Chondrocyte (in vitro differentiated cells): ENCODE measurements around the gene KCNK7. TPM values are rescaled to one million over a fixed set of nuclear protein-coding genes. Genes with fewer than 3 reads are reported as not detected.

ENCODE experiments used
- DNase-seq: peaks from one replicate; pipeline ENCODE4 v3.0.0; 2021; ENCODE audit warnings: mixed read lengths, low spot score
- H3K27ac Mint-ChIP-seq: one replicate; pipeline ENCODE4 v1.8.0; 2021; ENCODE audit warnings: mild to moderate bottlenecking, moderate library complexity, mixed read lengths; ENCODE audit not compliant: unreplicated experiment
- H3K27me3 Mint-ChIP-seq: 2 replicates; pipeline ENCODE4 v1.8.0; 2021; ENCODE audit warnings: low read depth, mixed read lengths
- H3K36me3 Mint-ChIP-seq: 2 replicates; pipeline ENCODE4 v1.8.0; 2021; ENCODE audit warnings: low read depth, mixed read lengths
- H3K4me1 Mint-ChIP-seq: 2 replicates; pipeline ENCODE4 v1.8.0; 2021; ENCODE audit warnings: low read depth, mild to moderate bottlenecking, mixed read lengths
- H3K4me3 Mint-ChIP-seq: one replicate; pipeline ENCODE4 v1.8.0; 2021; ENCODE audit warnings: mild to moderate bottlenecking, moderate library complexity, mixed read lengths; ENCODE audit not compliant: unreplicated experiment
- H3K9me3 Mint-ChIP-seq: 2 replicates; pipeline ENCODE4 v1.8.0; 2021; ENCODE audit warnings: low read depth, mixed read lengths
- total RNA-seq: library from RNA; stranded (reverse); gene quantifications from 3 replicates; pipeline ENCODE4 v1.2.1, GENCODE V29; 2021
- TF ChIP-seq, protein P1 (sequence below): fragments of 200-600 bp; sonication (generic); IDR thresholded peaks from 2 replicates; pipeline ENCODE4 v1.5.0; 2021; ENCODE audit warnings: antibody characterized with exemption, mild to moderate bottlenecking, moderate library complexity

KCNK7 gene
- total RNA-seq, 1 donor from 2014 or later: 0.22 TPM

DNA sequence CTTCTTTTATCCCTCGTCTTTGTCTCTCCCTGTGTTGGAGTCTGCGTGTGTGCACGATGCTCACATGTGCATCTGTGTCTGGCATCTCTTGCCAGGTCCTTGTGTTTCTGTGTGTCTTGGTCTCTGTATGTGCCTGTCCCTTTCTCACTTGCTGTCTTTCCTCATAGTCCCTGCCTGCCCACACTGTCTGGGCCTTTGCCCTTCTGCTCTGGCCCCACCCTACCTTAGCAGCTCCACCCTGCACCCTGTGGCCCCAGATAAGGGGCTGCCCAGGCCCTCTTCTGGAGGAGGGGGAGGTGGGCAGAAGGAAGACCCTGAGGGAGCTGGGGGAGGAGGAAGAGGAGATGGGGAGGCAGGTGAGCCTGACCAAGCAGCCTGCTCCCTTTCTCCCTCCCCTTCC is 16.9 kb downstream of the KCNK7 start:
- H3K27me3 Mint-ChIP-seq: no peaks in the 10 kb centered on the region
- H3K27ac Mint-ChIP-seq: peak overlapping the region; percentile 11
- H3K36me3 Mint-ChIP-seq: peaks cover 14% of the 10 kb centered on the region
- H3K4me1 Mint-ChIP-seq: peaks cover 38% of the 10 kb centered on the region
- TF ChIP-seq, protein P1, sequence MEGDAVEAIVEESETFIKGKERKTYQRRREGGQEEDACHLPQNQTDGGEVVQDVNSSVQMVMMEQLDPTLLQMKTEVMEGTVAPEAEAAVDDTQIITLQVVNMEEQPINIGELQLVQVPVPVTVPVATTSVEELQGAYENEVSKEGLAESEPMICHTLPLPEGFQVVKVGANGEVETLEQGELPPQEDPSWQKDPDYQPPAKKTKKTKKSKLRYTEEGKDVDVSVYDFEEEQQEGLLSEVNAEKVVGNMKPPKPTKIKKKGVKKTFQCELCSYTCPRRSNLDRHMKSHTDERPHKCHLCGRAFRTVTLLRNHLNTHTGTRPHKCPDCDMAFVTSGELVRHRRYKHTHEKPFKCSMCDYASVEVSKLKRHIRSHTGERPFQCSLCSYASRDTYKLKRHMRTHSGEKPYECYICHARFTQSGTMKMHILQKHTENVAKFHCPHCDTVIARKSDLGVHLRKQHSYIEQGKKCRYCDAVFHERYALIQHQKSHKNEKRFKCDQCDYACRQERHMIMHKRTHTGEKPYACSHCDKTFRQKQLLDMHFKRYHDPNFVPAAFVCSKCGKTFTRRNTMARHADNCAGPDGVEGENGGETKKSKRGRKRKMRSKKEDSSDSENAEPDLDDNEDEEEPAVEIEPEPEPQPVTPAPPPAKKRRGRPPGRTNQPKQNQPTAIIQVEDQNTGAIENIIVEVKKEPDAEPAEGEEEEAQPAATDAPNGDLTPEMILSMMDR: no peak
- H3K9me3 Mint-ChIP-seq: no peaks in the 10 kb centered on the region
- H3K4me3 Mint-ChIP-seq: no peak overlapping the region
- DNase-seq: no peak

DNA sequence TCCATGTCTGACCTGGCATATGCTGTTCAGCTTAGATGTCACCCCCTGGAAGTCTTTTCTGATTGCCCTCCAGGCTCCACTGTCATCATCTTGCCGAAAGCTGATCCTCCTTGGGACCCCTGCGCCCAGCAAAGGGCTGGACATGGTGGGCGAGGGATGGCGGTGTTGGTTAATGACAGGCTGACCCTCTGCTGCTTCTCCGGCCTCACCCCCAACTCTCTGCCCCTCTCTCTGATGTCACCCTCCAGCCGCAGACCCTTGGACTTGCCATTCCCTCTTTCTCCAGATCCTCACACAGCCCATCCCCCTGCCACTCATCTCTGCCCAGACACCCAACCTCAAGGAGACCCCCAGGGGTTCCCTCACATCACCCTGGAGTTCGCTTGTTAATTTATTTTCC is 17.5 kb downstream of the KCNK7 start:
- Mint-ChIP-seq H3K27me3 (no peaks in the 10 kb centered on the region), H3K36me3 (peaks cover 14% of the 10 kb centered on the region), H3K4me3 (peak overlapping the region; percentile 83), H3K27ac (no peak overlapping the region), H3K9me3 (no peaks in the 10 kb centered on the region), H3K4me1 (peaks cover 44% of the 10 kb centered on the region)
- no peak for DNase-seq
- TF ChIP-seq, protein P1: no peak

DNA sequence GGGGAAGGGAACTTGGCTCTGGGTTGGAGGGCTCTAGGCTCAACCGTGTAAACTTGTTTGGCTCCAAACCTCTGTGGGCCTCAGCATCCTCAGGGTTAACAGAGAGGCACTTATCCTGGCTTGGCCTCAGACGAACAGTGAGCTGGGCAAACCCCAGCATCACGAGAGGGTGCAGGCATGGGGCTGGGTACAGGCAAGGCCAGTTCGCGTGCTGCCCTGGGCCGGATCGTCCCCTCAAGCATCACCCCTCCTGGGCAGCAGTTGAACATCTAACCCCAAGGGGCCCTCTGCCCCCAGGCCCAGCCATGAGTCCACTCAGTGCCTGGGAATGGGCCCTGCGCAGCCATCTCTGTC is 17.9 kb downstream of the KCNK7 start:
- Mint-ChIP-seq H3K27me3 (no peaks in the 10 kb centered on the region), H3K9me3 (no peaks in the 10 kb centered on the region), H3K36me3 (peaks cover 14% of the 10 kb centered on the region), H3K27ac (peak overlapping the region; percentile 54), H3K4me3 (peak overlapping the region; percentile 83), H3K4me1 (peaks cover 46% of the 10 kb centered on the region)
- no peak for DNase-seq
- TF ChIP-seq, protein P1: no peak

DNA sequence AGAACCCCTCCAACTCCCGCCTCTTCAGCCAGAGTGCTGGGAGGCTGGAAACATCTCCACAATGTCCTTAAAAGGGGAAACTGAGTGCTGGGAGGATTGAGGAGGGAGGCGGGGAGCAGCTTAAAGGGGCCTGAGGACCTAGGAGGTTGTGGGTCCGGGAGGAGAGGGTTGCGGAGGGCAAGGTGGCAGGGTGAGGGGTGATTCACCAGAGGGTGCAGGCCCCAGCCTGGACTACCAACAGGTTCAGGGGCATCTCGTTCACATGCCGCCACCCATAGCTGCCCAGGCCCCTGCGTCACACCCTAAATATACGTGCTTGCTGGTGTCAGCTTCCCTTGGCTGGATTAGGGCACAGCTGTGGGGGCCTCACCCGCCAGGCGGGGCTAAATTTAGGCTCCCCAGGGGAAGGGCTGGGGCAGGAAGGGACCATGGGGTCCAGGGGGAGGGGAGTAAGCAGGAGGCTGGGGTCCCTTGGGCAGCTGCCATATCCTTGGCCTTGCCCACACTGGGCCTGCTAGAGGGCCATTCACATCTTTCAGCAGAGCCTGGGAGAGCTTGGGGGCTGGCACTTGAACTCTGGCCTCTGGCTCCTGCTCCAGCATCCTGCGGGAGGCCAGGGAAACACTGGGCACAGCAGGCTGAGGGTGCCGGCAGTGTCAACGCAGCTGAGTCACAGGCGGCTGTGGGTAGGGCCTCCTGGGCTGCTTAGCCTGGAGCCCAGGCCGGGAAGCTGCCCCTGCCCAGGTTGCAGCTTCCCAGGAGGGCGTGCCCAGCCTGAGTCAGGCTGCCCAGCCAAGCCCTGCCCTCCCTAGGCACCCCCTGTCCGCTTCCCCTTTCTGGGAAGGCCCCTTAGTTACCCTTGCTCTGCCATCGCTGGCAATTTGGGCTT is 18.5 kb downstream of the KCNK7 start:
- H3K4me3 Mint-ChIP-seq: peak overlapping the region; percentile 83
- TF ChIP-seq, protein P1: no peak
- H3K9me3 Mint-ChIP-seq: no peaks in the 10 kb centered on the region
- peak overlapping the region; percentile 84 for H3K27ac Mint-ChIP-seq
- no peak for DNase-seq
- H3K27me3 Mint-ChIP-seq: no peaks in the 10 kb centered on the region
- H3K36me3 Mint-ChIP-seq: peaks cover 14% of the 10 kb centered on the region
- H3K4me1 Mint-ChIP-seq: peaks cover 49% of the 10 kb centered on the region

DNA sequence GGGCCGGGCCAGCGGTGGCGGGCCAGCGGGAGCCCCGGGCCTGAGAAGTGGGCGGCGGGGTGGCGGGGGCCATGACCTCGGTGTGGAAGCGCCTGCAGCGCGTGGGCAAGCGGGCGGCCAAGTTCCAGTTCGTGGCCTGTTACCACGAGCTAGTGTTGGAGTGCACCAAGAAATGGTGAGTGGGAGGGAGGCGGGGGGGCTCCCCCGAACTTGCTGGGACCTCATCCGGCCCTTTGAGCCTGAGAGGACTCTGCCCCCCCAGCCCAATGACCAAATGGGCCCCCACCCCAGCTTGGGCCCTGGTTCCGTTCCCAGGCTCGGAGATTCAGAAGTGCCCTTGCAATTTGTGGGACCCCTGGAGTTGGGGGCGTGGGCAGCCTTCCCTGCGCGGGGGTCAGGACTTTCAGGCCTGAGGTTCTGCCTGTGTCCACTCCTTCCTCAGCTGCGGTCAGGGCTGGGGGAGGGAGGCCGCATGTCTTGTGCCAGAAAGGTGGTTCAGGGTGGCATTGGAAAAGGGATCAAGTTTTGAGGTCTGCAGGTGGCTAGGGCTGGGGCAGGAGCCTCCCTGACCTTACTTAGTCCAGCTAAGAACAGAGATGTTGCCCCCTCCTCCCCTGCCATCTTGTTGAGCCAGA is 19.3 kb downstream of the KCNK7 start:
- TF ChIP-seq, protein P1: no peak
- no peak for DNase-seq
- H3K4me3 Mint-ChIP-seq: peak overlapping the region; percentile 83
- H3K27ac Mint-ChIP-seq: peak overlapping the region; percentile 84
- peaks cover 57% of the 10 kb centered on the region for H3K4me1 Mint-ChIP-seq
- no peaks in the 10 kb centered on the region for H3K9me3 Mint-ChIP-seq
- H3K27me3 Mint-ChIP-seq: no peaks in the 10 kb centered on the region
- H3K36me3 Mint-ChIP-seq: peaks cover 12% of the 10 kb centered on the region
